AG04449 (cell line): ENCODE data around the gene HOXA5.

Source experiments
- CTCF ChIA-PET: fragments of 350-600 bp; formaldehyde crosslinking; extraction: SDS; loops from one replicate; lab custom pipeline; 2021; ENCODE audit warnings: antibody characterized with exemption; lab: Yijun Ruan, JAX
- POLR2A ChIA-PET: fragments of 400-600, 350-600 bp; formaldehyde crosslinking; extraction: SDS; loops from one replicate; lab custom pipeline; 2020; ENCODE audit warnings: antibody characterized with exemption, inconsistent platforms; lab: Yijun Ruan, JAX
- DNase-seq: peaks from one replicate; pipeline ENCODE4 v3.0.0-alpha.2; 2010; ENCODE audit warnings: low read depth, low spot score
- H3K4me3 ChIP-seq: 2 replicates; pipeline ENCODE4 v1.5.1; 2011; ENCODE audit warnings: low read depth, mild to moderate bottlenecking, control low read depth, low read length
- CTCF ChIP-seq: IDR thresholded peaks from one replicate; pipeline ENCODE4 v1.5.1; 2011; ENCODE audit warnings: mild to moderate bottlenecking, moderate library complexity, low read length, control low read depth, inconsistent platforms; ENCODE audit not compliant: insufficient read depth; ENCODE audit errors: missing control alignments

Gene HOXA5

GRCh38 chr7:27106181-27106900, 37.1 kb downstream of the HOXA5 start:
- H3K4me3 ChIP-seq = no peak overlapping the region
- ChIA-PET POLR2A (interaction anchor here (0.8 kb wide), 2 partner anchors 9 to 11 kb away, joined by 3 to 4 read pairs; partner anchors contain the start of gene HOXA1), CTCF (interaction anchor here (1.0 to 1.6 kb wide), 3 partner anchors 12 to 57 kb away, joined by 3 to 5 read pairs (median 3); partner anchors contain the start of gene HOXA4)
- TF ChIP-seq CTCF = no peak
- DNase-seq = no peak

- ChIA-PET CTCF (interaction anchor here (0.6 to 1.6 kb wide), 5 partner anchors 11 to 58 kb away, joined by 3 to 5 read pairs (median 3); partner anchors contain the start of gene HOXA4), POLR2A (interaction anchor here (0.8 kb wide), 1 partner anchor 10 kb away, joined by 4 read pairs; the partner anchor contains the start of gene HOXA1)
- no peak for TF ChIP-seq CTCF
- no peak overlapping the region for H3K4me3 ChIP-seq
- no peak for DNase-seq
These were observed 38.0 kb downstream of the HOXA5 start for GRCh38 chr7:27105301-27106031.

- CTCF ChIA-PET = interaction anchor here (0.6 to 1.6 kb wide), 3 partner anchors 10 to 31 kb away, joined by 3 to 5 read pairs (median 3); no protein-coding TSS in a partner anchor
- TF ChIP-seq CTCF = no peak
- POLR2A ChIA-PET = no interaction called here
- no peak overlapping the region for H3K4me3 ChIP-seq
- no peak for DNase-seq
These were observed 39.0 kb downstream of the HOXA5 start for GRCh38 chr7:27104341-27105058.

- no peak for DNase-seq
- H3K4me3 ChIP-seq = no peak overlapping the region
- ChIA-PET CTCF (no interaction called here), POLR2A (no interaction called here)
- no peak for TF ChIP-seq CTCF
These were observed 39.8 kb downstream of the HOXA5 start for GRCh38 chr7:27103489-27104226.

- no peak for DNase-seq
- ChIA-PET CTCF (no interaction called here), POLR2A (no interaction called here)
- no peak for TF ChIP-seq CTCF
- no peak within 1 kb of the TSS for H3K4me3 ChIP-seq
These were observed 40.7 kb downstream of the HOXA5 start, which contains the start of gene HOXA2 for GRCh38 chr7:27102581-27103442. TSS of gene HOXA2 (minus strand) at chr7:27102683. CDS start at chr7:27102500, 183 bp downstream.
